ENCODE data around the gene TBC1D9.

- no peak for TF ChIP-seq CTCF (tag by site-specific recombination; IDR thresholded peaks at IDR 0.05)
- no peak for TF ChIP-seq HOXA7 (CRISPR knock-in tag; IDR thresholded peaks at IDR 0.05; ENCODE audit: borderline replicate concordance)
- no peak for TF ChIP-seq ZNF335 (tag by site-specific recombination; conservative IDR thresholded peaks at IDR 0.05)
- no peak for TF ChIP-seq TSHZ1 (tag by site-specific recombination; IDR thresholded peaks at IDR 0.05; ENCODE audit: borderline replicate concordance)
- no peak for TF ChIP-seq ZNF366 (tag by site-specific recombination; conservative IDR thresholded peaks at IDR 0.05)
- no peak for TF ChIP-seq ZNF561 (tag by site-specific recombination; IDR thresholded peaks at IDR 0.05; ENCODE audit: borderline replicate concordance)
- no peak for TF ChIP-seq ZBTB20 (tag by site-specific recombination; IDR thresholded peaks at IDR 0.05)
- TF ChIP-seq ZNF10 (tag by site-specific recombination; IDR thresholded peaks at IDR 0.05) = no peak
- TF ChIP-seq BCL11A (tag by site-specific recombination; IDR thresholded peaks at IDR 0.05; ENCODE audit: low read depth) = no peak
- no peak for TF ChIP-seq ZBTB1 (tag by site-specific recombination; IDR thresholded peaks at IDR 0.05)
- TF ChIP-seq ZNF302 (tag by site-specific recombination; IDR thresholded peaks at IDR 0.05; ENCODE audit: low read depth) = no peak
- no peak for TF ChIP-seq ZNF692 (tag by site-specific recombination; IDR thresholded peaks at IDR 0.05)
- TF ChIP-seq ZNF670 (tag by site-specific recombination; IDR thresholded peaks at IDR 0.05; ENCODE audit: low read depth) = no peak
- TF ChIP-seq BCL6B (tag by site-specific recombination; IDR thresholded peaks at IDR 0.05) = no peak
Observed at GRCh38 chr4:140744421-140744820, 11.8 kb downstream of the TBC1D9 start.

All from HEK293 (cell line).